GM10847 (cell line): Measurements from ENCODE around the gene CFL1.

ENCODE experiments used
- POLR2A ChIP-seq: IDR thresholded peaks from 2 replicates; pipeline ENCODE4 v1.6.1; 2011; ENCODE audit not compliant: insufficient read length; ENCODE audit errors: extremely low read depth

The CFL1 gene

DNA sequence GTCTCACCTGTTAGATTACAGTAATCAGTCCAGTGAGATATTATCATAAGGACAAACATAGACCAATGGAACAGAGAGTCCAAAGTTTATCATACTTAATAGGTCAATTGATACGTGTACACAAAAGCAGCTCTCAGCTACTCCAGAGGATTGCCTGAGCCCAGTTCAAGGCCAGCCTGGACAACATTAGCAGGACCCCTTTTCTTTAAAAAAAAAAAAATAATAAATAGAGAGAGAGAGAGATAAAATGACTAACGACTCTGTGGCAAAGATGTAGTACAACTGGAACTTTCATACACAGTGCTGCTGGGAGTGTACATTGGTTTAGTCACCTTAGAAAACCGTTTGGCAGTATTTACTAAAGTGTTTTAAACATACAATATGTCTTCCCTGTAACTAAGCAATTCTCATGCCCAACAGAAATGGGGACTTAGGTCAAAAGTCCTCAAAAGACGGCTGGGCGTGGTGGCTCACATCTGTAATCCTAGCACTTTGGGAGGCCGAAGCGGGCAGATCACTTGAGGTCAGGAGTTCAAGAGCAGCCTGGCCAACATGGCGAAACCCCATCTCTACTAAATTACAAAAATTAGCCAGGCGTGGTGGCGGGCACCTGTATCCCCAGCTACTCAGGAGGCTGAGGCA, 13.6 kb downstream of the CFL1 start:
- no peak for TF ChIP-seq POLR2A

DNA sequence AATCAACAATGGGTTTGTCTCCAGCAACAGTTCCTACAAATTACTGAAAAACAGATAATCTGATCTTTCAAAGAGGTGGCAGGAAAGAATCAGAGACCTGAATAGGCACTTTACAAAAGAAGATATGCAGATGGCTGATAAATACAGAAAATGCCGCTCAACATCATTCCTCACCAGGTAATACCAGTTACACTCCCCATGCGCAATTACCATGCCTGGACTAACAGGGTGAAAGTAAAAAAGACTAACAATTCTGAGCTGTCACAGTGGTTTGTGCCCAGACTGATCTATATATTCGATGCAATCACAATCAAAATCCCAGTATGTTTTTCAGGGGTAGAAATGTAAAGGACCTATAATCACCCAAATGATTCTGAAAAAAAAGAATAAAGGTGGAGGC, 14.2 kb downstream of the CFL1 start:
- no peak for TF ChIP-seq POLR2A

DNA sequence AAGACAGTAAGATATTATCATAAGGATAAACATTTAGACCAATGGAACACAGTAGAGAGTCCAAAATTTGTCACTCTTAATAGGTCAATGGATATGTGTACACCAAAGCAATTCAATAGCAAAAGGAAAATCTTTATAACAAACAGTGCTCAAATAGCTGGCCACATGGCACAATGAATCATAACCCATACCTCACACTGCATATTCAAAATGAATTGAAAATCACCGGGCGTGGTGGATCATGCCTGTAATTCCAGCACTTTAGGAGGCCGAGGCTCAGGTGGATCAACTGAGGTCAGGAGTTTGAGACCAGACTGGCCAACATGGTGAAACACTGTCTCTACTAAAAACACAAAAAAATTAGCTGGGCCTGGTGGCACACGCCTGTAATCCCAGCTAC, 15.8 kb downstream of the CFL1 start:
- TF ChIP-seq POLR2A: no peak

DNA sequence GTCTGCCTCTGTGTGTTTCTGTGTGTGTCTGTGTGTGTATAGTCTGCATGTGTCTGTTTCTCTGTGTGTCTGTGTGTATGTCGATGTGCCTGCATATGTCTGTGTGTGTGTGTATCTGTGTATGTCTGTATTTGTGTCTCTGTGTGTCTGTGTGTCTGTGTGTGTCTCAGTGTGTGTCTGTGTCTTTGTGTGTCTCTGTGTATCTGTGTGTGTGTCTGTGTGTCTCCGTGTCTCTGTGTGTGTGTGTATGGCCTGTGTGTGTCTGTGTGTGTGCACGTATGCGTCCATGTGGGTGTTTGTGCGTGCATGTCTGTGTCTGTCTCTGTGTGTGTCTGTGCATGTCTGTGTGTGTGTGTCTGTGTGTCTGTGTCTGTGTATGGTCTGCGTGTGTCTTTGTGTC, 23.8 kb downstream of the CFL1 start:
- TF ChIP-seq POLR2A: no peak

DNA sequence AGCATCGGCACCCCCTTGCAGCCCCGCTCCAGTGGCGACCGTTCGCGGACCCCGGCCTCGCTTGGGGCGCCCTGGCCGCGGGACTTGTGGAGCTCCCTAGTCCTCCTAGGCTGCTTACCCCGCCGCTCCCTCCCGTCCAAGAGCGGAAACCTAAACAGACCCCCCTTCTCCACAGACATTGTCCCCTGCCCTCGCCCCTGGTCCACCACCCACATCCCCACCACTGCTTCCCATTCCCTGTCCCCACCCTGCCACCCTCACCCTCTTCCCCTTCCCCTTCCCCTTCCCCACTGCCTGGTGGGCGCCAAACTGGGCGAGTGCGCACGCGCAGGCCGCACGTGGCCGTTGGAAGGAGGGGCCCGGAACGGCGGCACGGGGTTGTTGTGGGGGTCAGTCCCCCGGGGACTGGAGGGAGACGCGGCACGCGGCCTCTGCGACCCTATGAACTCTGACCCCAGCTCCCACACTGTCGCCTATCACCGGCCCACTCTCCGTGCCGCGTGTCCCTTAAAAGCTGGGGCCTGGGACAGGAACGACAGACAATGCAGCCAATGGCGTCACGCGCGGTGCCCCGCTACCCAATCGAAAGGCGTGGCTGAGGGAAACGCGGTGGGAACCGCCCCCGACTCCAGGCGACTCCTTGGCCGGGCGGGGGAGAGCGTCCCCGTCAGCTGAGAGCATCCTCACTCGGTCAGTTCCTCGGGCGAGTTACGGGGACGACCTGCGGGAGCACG, 24.5 kb downstream of the CFL1 start, which contains the start of gene SNX32:
Gene SNX32, plus strand, starts transcription at position 667 of the 734 bp plus-strand sequence. CDS start 103 bp downstream, outside the sequence.
- TF ChIP-seq POLR2A: no peak

DNA sequence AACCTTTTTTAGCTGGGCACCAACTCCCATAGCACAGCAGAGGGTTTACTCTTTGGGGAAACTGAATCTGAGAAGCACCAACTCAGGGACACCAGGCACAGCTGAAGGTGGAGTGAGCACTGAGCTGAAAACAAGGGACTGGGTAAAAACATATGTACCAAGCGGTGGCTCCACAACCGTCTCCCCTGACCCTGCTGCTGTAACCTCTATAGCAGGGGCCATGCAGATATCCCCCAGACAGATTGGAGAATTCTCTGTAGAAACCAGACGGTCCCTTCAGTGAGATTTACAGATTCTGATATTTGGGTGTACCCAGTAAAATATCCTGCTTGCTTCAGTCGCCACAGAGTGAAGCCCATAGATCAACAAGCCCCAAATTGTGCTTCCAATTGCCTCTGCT, 28.5 kb downstream of the CFL1 start:
- TF ChIP-seq POLR2A: no peak

DNA sequence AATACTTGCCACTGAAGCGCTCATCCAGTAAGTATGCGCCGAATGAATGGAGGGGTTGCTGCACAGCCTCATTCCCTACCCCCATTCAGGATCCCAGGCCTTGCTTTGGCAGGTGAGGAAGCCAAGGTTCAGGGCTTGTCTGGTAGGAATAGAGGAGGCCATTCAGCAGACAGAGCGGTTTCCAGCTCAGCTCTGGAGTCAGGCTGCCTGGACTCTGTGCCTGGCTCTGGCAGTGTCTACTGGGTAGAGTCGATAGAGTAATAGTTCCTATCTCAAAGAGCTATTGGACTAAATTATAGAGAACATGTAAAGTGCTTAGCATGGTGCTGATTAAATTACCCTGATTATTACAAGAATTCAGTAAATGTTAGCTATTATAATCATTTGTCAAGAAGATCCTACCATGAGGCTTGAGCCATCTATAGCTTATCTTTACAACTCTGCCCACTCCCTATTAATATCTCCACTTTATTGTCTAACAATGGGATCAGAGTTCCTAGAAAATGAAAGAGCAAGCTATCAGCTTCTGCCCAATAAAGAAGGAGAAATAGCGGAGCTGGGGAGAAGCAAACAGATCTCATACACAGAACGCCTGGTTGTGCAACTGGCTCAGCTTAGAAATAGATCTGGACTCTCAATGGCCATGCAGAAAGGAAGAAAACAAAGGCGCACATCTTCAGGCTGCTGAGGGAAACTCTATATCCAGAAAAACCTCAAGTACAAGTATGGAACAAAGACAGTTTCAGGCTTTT, 30.8 kb downstream of the CFL1 start:
- no peak for TF ChIP-seq POLR2A

DNA sequence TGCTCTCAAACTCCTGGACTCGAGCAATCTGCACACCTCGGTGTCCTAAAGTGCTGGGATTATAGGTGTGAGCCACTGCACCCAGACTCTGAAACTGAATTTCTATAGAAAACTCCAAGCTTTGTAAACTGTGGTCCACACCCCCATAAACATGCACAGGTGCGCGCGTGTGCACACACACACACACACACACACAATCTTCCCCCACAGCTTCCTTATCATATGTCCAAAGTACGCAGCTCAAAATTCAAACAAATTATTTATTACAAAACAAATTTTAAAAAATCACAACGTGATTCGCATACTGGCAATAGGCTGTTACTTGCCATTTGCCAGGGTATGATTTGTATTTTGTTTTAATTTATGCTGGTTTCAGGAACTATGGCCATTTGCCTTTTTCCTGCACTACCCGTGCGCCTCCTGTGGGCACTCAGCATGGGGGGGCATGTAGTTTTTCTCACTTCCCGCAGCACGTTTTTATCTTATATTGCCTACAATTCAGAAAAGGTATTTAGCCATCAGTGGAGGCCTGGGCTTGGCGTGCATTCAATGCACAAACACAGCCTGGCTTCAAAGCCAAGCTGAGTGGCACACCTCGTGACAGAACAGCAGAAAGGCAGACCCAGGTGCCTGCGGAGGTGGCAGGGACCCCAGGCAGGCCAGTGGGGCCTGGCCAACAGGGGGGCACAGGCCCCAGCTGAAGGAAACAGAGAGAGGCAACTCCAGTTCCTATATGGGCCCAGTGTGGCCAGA, 35.0 kb downstream of the CFL1 start:
- TF ChIP-seq POLR2A: no peak

DNA sequence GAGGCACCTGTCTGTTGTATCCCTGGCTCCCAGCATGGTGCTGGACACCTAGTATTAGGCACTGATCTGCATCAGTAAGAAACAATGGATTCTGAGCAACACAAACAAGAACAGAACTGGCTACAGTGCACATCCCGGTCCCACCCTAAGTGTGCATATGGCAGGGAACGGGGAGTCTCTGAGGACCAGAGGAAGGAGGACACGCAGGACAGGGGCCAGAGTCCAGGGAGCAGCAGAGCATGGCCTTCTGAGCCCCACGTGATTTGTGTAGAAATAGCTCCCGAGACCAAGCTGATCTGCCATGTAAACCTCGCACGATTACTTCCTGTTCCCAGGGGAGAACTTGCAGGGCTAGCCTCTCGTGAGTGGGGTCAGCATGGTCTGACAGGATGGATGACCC, 36.9 kb downstream of the CFL1 start:
- no peak for TF ChIP-seq POLR2A

DNA sequence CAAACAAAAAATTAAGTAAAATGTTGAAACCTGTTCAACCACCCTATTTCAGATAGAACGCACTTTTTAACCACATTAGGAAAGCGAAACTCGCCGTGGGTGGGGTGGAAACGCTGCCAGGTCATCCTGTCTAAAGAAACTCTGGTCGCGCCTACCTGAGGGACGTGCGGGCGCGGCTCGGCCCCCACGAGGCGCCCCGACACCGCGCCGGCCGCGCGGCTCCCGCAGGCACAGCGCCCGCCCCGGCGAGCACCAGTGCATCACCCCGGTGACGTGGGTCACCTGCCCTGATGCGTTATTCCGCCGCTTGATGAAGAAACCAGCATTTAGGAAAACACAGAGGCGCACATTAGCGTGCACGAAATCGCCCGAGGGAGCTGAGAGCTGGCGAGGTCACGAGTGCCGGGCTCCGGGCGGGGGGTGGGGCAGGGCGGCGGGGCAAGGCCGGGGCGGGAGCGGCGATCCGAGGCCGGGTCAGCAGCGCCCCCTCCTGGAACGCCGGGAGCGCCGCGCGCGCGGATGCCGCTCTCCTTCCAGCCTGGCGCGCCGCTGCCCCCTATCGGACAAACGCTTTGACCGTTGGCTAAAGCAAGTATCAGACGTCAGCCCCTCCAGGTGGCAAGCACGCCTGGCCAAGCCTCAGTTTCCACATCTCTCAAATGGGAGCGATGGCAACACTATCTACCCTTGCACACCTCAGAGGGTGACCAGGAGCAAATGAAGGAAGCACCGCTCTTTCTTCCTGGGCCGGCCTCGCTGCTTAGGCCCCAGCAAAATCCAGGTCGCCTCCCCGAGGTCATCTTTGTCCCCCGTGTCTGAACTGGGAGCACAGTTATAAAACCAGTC, 39.9 kb downstream of the CFL1 start:
- no peak for TF ChIP-seq POLR2A

DNA sequence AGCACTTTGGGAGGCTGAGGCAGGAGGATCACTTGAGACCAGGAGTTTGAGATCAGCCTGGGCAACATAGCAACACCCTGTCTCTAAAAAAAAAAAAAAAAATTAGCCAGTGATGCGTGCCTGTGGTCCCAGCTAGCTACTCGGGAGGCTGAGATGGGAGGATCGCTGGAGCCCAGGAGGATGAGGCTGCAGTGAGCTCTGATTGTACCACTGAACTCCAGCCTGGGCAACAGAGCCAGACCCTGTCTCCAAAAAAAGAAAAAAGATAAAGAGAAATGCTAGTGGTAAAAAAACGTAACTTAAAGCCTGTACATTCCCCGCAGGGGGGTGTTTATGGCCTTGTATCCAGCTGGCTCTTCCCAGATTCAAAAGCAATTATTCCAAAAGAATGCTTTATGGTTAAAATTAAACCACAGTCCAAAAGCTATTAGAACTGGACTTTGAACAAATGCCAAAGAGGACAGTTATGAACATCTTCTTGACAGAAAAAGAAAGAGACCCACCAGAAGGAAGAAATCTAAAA, 40.6 kb downstream of the CFL1 start:
- no peak for TF ChIP-seq POLR2A

DNA sequence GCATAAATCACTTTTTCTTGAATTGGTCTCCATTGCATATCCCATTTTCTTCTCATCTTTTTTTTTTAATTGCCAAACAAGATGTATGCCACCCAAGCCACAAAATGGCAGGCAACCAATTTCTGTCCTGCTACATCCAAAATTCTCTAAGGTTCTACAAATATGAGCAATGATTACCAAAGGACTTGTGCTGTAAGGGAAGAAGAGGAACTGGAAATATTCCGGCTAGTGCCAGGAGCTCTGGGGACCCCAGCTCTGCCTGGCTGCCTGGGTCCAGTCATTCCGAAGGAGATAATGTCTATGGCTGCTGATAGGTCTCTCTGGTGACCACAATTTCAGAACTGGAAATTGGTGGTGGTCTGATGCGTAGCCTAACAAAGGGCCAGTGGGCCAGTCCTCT, 41.3 kb downstream of the CFL1 start:
- no peak for TF ChIP-seq POLR2A

DNA sequence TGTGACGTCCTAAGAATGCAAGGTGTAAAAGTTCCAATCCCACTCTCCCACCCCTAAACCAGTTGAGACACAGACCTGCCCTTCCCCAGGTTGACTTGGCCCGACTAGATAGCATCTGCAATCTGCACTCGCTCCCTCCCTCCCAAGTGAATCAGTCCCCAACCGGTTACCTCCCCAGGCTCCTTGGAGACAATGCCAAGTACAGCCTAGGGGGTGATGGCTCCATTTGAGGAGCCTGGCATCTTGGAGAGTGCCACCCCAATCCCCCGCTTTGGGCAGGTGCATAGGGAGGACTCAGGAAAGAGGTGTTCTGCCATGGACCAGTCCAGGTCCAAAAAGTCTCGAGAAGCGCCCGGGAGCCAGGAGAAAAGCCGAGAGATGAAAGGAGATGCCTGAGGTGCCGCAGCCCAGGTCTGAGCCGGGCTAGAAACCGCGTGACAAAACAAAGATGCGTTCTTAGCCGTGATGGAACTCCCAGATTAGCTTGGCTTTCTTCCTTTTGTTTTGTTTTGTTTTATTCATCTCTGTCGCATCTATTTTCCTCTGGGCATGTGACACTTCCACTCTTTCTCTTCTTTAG, 42.9 kb downstream of the CFL1 start:
- no peak for TF ChIP-seq POLR2A
